Measurements from ENCODE around the gene CALHM1.
"Not testable (repeated sequence)": the region's sequence is repeated elsewhere in the genome, so short reads cannot be mapped to it uniquely, and the experiment has no call there.

The CALHM1 gene

DNA sequence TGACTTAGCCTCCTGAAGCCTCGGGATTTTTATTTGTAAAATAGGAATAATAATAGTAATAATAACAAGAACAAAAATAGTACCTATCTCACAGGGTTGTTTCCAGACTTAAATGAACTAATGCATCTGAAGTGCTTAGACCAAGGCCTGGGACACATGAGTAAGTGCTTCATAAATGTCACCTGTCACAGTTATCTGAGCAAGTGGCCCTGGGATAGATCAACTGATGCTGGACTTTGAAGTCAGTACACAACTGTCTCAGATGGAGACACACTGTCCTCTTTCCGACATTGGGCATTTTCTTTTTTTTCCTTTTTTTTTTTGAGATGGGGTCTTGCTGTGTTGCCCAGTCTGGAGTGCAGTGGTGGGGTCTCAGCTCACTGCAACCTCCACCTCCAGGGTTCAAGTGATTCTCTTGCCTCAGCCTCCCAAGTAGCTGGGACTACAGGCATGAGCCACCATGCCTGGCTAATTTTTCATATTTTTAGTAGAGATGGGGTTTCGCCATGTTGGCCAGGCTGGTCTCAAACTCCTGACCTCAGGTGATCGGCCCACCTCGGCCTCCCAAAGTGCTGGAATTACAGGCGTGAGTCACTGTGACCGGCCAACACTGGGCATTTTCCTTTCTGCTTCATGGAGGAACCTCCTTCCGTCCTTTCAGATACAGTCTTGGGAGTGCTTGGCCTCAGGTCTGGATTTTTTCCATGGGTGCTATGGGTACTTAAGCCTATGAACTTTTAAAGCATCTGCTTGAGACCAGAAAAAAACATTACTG, 28.1 kb upstream of the CALHM1 start:
- not testable (repeated sequence) for DNase-seq (ENCODE audit: low read depth in 2 of 2)

DNA sequence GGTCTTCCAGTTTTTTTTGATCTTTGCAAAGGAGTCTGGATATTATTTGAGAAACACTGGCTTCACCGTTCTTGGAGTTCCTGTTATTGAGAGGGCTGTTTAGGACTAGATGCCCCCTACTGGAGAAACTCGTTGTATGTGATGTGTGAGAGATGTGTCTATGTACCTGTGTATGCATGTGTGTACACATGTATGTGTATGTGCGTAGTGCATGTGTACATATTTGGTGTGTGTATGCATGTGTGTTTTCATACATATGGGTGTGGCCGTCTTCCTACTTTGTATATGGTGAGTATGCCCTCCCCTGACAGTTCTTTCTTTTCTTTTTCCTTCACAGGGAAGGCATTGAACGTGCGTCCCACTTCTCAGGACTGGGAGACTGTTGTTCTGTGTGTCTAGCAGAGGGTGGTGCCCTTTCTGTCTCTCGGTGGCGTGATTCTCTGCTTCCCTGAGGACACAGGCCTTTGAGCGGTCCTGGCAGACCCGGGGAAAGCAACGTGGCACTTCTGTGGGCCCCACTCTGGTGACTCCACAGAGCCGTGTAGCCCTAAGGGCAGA, 23.4 kb upstream of the CALHM1 start:
- no peak for DNase-seq (ENCODE audit: low read depth in 2 of 2)

DNA sequence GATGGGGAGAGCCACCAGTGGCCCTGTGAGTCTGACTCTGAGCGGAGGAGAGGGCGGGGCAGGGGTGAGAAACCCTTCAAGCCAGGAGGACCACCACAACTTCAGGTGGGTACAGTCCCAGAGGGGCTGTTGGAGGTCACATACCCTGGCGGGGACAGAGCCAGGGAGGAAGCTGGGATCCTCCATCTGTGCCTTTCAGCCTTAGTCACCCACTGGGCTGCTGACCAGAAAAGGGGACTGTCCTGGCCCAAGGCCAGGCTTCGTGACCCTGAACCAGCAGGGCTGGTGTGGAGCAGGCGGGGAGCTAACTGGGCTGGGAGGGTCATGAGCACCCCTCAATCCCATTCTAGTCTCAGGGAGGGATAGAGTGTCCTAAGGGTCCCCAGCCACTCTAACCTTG, 21.8 kb upstream of the CALHM1 start:
- DNase-seq (ENCODE audit: low read depth in 2 of 2): no peak

DNA sequence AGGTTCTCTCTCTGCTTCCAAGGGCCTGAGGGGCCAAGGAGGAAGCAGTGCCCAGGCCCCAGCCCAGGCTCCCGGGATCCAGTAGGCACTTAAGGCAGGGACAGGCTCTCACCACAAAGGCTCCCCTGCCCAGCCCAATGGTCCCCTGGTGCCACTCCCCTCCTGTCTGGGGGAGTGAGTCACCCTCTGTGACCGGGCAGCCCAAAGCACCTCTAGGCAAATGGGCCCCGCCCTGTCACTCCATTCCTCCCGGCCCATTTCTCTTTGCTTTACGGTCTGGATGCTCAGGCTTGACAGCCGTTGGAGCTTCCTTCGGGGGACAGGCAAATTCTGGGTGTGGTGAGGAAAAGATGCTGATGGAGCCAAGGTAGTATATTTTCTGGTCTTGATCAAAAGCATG, 20.4 kb upstream of the CALHM1 start, which contains the start of gene CALHM3:
CALHM3 (minus strand) TSS at position 106 of the 400 bp plus-strand sequence. CDS start 208 bp downstream, outside the sequence.
- no peak for DNase-seq (ENCODE audit: low read depth in 2 of 2)

- DNase-seq (ENCODE audit: low read depth in 2 of 2): no peak
These were observed 20.0 kb upstream of the CALHM1 start for GRCh38 chr10:103478671-103479070.

- no peak for DNase-seq (ENCODE audit: low read depth in 2 of 2)
These were observed 17.5 kb upstream of the CALHM1 start for GRCh38 chr10:103476046-103476768.

GRCh38 chr10:103475437-103475836, 16.7 kb upstream of the CALHM1 start:
- no peak for DNase-seq (ENCODE audit: low read depth in 2 of 2)

DNA sequence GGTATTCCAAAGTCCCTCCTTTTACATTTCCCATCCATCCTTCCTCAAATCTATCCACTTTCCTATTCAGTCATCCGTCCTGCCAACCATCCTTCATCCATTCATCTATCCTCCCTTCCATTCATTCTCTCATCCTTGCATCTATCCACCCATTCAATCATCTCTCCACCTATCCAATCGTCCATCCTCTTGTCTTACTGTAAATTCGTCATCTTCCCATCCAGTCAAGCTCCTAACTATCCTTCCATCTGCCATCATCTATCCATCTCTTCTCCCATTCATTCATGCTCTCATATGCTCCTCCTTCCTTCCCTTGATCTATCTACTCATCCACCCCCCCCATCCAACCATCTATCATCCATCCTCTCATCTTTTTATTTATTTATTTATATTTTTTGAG, 15.4 kb upstream of the CALHM1 start:
- no peak for DNase-seq (ENCODE audit: low read depth in 2 of 2)

DNA sequence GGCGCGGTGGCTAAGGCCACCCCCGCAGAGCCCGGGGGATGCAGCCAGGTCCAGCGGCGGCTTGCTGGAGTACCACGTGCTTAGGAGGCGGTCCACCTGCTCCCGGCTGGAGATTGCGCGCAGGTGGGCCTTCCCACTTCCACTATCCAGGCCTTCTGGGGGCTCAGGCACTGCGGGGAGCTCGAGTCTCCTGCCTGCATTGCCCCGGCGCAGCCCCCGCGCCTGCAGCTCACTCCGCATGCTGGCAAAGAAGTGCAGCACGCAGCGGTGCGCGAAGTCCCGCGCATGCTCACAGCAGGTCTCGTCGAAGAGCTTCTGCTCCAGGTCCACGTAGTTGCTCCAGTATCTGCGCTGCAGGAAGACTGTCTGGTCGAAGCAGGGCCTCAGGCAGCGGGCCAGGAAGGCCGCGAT, 14.6 kb upstream of the CALHM1 start:
- DNase-seq (ENCODE audit: low read depth in 2 of 2): no peak

- DNase-seq (ENCODE audit: low read depth in 2 of 2): no peak
These were observed 13.3 kb upstream of the CALHM1 start for GRCh38 chr10:103472005-103472404.

- DNase-seq (ENCODE audit: low read depth in 2 of 2): peak; percentile 45 to 48
These were observed 12.3 kb upstream of the CALHM1 start for GRCh38 chr10:103470761-103471653.

GRCh38 chr10:103469201-103469600, 10.5 kb upstream of the CALHM1 start:
- DNase-seq (ENCODE audit: low read depth in 2 of 2): no peak

- DNase-seq (ENCODE audit: low read depth in 2 of 2): no peak
These were observed 8.7 kb upstream of the CALHM1 start for GRCh38 chr10:103467406-103467805.

DNA sequence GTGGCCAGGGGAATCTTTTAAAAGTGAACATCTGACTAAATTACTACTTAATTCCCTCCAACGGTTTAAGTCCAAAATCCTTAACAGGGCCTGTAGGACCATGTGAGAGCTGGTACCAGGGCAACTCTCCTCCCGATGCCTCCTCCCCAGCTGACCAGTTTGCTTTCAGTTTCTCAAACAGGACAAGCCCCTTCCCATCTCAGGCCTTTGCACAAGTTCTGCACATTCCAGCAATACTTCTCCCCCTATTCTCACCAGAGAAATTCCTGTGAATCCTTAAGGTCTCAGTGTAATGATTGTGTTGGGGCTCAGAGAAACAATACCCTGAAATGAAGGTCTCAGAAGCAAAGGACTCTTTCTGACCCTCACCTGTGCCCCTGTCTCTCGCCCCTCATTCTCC, 8.0 kb upstream of the CALHM1 start:
- no peak for DNase-seq (ENCODE audit: low read depth in 2 of 2)

DNA sequence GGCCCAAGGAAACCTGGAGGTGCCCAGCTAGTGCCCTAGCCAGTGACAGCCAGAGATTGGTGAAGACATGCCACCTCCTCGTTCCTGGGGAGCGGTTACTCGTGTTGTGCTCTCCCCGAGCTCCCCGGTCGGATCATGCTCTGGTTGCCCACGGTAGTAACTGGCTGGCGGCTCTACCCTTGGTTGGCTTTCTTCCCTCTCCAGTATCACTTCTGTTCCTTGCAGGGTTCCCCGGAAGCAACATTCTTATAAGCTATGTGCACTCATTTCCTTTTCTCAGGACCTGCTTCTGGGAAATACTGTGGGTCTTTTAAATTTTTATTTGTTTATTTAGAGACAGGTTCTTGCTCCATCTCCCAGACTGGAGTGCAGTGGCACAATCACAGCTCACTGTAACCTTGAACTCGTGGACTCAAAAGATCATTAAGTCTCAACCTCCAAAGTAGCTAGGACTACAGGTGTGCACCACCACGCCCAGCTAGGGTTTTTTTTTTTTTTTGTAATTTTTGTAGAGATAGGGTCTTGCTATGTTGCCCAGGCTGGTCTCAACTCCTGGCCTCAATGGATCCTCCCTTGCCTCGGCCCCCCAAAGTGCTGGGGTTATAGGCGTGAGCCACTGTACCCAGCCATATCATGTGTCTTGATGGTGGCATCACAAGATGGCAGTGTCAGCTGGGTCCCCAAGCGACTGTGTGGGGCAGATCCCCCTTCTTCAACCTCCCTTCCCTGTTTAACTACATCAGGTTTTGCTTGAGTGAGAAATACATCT, 6.9 kb upstream of the CALHM1 start:
- DNase-seq (ENCODE audit: low read depth in 2 of 2): no peak

DNA sequence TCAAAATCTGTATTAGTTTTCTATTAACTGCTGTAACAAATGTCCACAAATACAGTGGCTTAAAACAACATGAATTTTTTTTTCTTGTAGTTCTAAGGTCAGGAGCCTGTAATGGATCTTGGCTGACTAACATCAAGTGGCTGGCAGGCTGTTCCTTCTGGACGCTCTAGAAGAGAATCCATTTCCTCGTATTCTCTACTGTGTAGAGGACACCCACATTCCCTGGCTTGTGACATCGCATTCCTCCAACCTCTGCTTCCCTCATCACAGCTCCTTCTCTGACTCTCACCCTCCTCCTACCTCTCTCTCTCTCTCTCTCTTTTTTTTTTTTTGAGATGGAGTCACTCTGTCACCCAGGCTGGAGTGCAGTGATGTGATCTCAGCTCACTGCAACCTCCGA, 4.8 kb upstream of the CALHM1 start:
- DNase-seq (ENCODE audit: low read depth in 2 of 2): no peak

DNA sequence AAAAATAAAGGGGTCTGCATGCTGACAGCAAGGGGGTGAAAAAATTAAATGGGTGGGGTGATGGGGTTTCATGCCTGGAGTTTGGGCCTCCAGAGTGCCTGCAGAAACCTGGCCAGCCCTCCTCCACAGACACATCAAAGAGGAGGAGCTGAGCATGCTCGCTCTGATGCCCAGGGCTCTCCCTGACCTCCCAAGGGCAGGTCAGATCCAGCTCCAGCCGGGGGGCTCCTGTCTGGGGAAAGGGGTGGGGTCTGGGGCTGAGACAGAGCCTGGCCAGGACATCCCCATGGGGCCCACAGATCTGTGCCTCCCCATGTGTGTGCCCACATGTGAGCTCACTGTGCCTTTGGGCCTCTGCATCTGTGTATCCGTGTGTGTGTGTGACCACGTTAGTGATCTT, 915 bp upstream of the CALHM1 start:
- DNase-seq (ENCODE audit: low read depth in 2 of 2): no peak

DNA sequence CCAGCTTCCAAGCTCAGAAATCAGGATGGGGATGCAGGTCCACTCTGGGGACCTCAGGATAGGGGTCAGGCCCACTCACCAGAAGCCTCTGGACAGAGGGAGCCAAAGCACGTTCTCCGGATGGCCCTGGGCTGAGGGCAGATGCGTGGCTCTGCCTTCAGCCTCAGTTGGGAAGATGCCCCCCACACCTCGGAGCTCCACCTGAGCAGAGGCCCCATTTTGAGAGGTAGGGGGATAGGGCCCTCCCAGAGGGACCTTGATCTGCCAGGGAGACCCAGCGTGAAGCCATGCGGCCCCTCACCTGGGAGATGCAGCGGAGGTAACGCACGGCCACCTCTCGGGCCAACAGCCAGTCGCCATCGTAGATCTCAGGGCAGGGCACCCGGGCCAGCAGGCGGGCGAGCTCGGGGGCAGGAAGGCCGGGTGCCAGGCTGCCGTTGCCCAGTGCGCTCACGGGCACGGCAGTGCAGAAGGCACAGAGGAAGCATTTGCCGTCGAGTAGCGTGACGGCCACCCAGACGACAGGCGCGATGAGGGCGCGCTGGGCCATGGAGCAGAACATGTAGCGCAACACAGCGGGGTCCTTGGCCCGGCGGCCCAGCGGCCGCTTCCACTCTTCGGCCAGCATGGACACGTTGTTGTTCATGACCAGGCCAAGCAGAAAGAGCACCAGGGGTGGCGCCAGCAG, 660 bp downstream of the CALHM1 start:
- DNase-seq (ENCODE audit: low read depth in 2 of 2): no peak

GRCh38 chr10:103457176-103457712, 1.5 kb downstream of the CALHM1 start:
- DNase-seq (ENCODE audit: low read depth in 2 of 2): no peak

DNA sequence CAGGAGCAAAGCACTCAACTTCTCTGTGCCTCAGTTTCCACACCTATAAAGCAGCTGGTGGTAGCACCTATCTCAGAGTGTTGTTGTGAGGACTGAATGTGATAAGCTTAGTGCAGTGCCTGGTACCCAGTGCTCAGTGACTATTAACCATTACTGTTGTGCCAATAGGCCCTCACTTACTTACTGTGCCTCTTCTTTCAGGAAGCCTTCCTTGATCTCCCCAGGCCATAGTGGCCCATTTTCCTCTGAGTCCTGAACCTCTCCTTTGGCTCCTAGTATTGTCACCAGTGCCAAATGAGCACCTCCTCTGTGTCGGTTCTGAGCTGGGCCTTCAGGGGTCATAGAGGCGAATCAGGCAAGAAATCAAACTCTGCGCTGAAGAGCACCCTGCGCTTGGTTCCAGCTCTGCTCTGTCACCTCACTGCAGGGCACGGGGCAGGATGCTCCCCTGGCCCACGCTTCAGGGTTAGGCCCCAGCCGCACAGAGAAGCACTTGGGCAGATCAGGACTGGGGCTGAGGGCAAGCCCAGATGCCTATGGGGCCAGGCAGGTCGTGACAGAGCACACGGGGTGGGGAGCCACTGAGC, 2.5 kb downstream of the CALHM1 start:
- no peak for DNase-seq (ENCODE audit: low read depth in 2 of 2)

Measured in stimulated activated CD4-positive, alpha-beta T cell treated with anti-CD3 and anti-CD28 coated beads, Interleukin-15, amount 100 ng/mL, for 48 hours (primary cell).